Right lobe of liver (tissue), 6 donors: Measurements from ENCODE around the gene SCYGR6. TPM values are rescaled to one million over a fixed set of nuclear protein-coding genes. Genes with fewer than 3 reads are reported as not detected.
"Not testable (repeated sequence)": the region's sequence is repeated elsewhere in the genome, so short reads cannot be mapped to it uniquely, and the experiment has no call there.

Experiments
- ATAC-seq, 4 donors: fragments of 200-7000 bp; cut with Tn5 transposase; one replicate each; pipeline ENCODE4 v1.9.1; 2020; ENCODE audit warnings: mild to moderate bottlenecking in 4 of 4, moderate library complexity in 4 of 4
- DNase-seq, 3 donors: peaks; one replicate each; pipeline ENCODE4 v3.0.0-alpha.2; 2020
- H3K27ac ChIP-seq, 3 donors: fragments of 200-600 bp; one replicate each; pipeline ENCODE4 v1.8.0; 2022
- H3K27me3 ChIP-seq, 2 donors: fragments of 200-600 bp; one replicate each; pipeline ENCODE4 v1.8.0; 2022
- H3K36me3 ChIP-seq, 4 donors: fragments of 200-600 bp; sonication (generic) in 1 of 4; one replicate each; pipeline versions ENCODE4 v1.5.1 to v1.8.0; 2017 to 2022; ENCODE audit warnings: control low read depth in 1 of 4
- H3K4me1 ChIP-seq, 4 donors: fragments of 200-600 bp; sonication (generic) in 1 of 4; one replicate each; pipeline versions ENCODE4 v1.5.1 to v1.8.0; 2017 to 2022; ENCODE audit warnings: control low read depth in 1 of 4
- H3K4me3 ChIP-seq, 3 donors: fragments of 200-600 bp; one replicate each; pipeline ENCODE4 v1.8.0; 2022
- H3K9me3 ChIP-seq, 4 donors: fragments of 200-600 bp; sonication (generic) in 1 of 4; one replicate each; pipeline versions ENCODE4 v1.5.1 to v1.8.0; 2017 to 2022; ENCODE audit warnings: control low read depth in 1 of 4
- POLR2A ChIP-seq: fragments of 450-650 bp; IDR thresholded peaks from one replicate; pipeline ENCODE4 v1.6.1; 2017; ENCODE audit warnings: antibody characterized with exemption, mild to moderate bottlenecking
- WGBS: methylation state at CpG from one replicate; pipeline ENCODE4 v1.1.6; 2018; ENCODE audit warnings: low coverage, low lambda C conversion rate; ENCODE audit not compliant: insufficient coverage; ENCODE audit errors: missing lambda C conversion rate; 5-methylcytosine and 5-hydroxymethylcytosine counted together
- intact Hi-C, 2 donors: fragments of 100-400 bp; cut with DNase I; formaldehyde crosslinking; loops; one replicate each; pipeline versions ENCODE4 v1.11.2 to v1.14.1; 2022
- total RNA-seq, 6 experiments: library from RNA; depleted of rRNA in 2 of 6; stranded (reverse); fragments of >200 nt in 2 of 6; fragmentation: NEBNext Ultra II Directional in 3 of 6; extraction: Animal tissue kit (Norgen Biotek cat#: 25700) in 3 of 6; gene quantifications; one replicate each; pipeline versions ENCODE4 v1.1.0 to v1.2.4, GENCODE V29; 2016 to 2023
- TF ChIP-seq, protein P1 (sequence below), 4 donors: fragments of 200-600 bp in 3 of 4; fragments of 450-650 bp in 1 of 4; IDR thresholded peaks; one replicate each; pipeline versions ENCODE4 v1.5.1 to v1.8.0; 2016 to 2022; ENCODE audit warnings: antibody characterized with exemption in 4 of 4, mild to moderate bottlenecking in 2 of 4
- donor health status: DM: no; HTN: yes; CAD: no.
- donor health status: DM: no; HTN: no; CAD: no.
- donor health status: DM: no; HTN: no; CAD: no.
- donor health status: DM: no; HTN: yes; CAD: no.
- donor health status: DM: no; HTN: yes; CAD: no.

SCYGR6 gene
- total RNA-seq, 6 experiments from 2014 or later, result not detected

GRCh38 chr2:227739351-227739750, 14.8 kb upstream of the SCYGR6 start:
- Histone ChIP-seq H3K9me3 (no peaks in the 10 kb centered on the region), H3K4me3 (no peak overlapping the region), H3K27ac (no peak overlapping the region), H3K27me3 (no peaks in the 10 kb centered on the region), H3K4me1 (no peaks in the 10 kb centered on the region), H3K36me3 (no peaks in the 10 kb centered on the region)
- intact Hi-C loops, result no loop called here
- no peak for TF ChIP-seq POLR2A
- TF ChIP-seq, protein P1, sequence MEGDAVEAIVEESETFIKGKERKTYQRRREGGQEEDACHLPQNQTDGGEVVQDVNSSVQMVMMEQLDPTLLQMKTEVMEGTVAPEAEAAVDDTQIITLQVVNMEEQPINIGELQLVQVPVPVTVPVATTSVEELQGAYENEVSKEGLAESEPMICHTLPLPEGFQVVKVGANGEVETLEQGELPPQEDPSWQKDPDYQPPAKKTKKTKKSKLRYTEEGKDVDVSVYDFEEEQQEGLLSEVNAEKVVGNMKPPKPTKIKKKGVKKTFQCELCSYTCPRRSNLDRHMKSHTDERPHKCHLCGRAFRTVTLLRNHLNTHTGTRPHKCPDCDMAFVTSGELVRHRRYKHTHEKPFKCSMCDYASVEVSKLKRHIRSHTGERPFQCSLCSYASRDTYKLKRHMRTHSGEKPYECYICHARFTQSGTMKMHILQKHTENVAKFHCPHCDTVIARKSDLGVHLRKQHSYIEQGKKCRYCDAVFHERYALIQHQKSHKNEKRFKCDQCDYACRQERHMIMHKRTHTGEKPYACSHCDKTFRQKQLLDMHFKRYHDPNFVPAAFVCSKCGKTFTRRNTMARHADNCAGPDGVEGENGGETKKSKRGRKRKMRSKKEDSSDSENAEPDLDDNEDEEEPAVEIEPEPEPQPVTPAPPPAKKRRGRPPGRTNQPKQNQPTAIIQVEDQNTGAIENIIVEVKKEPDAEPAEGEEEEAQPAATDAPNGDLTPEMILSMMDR (IDR thresholded peaks at IDR 0.05), result no peak
- WGBS, result 77% methylated on average over 14 of the region's 14 CpGs
- no peak for DNase-seq
- ATAC-seq, result no peak

DNA sequence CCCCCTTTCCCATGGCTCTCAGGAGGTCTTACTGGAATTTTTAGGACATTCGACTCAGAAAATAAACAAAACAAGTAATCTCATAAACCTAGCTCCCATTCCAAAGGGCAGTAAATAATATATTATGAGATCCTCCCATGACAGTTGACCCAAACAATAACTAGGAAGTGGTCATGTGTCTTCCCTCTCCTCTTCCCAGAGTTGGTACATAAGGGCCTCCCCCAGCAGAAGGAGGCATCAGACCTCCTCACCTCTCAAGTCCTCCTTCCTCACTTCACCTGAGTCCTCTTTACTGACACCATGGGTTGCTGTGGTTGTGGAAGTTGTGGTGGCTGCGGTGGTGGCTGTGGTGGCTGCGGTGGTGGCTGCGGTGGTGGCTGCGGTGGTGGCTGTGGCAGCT, 3.5 kb upstream of the SCYGR6 start, which contains the start of gene SCYGR7:
SCYGR7 (plus strand) TSS at position 301 of the 400 bp plus-strand sequence; CDS start at position 301, 0 bp downstream.
- intact Hi-C loops, result no loop called here
- ATAC-seq, result no peak
- no peaks in the 10 kb centered on the region for H3K4me1 ChIP-seq
- no peaks in the 10 kb centered on the region for H3K9me3 ChIP-seq
- 79% methylated on average over 1 of the region's 5 CpGs for WGBS
- H3K36me3 ChIP-seq, result no peaks in the 10 kb centered on the region
- H3K4me3 ChIP-seq, result no peak within 1 kb of the TSS
- H3K27ac ChIP-seq, result no peak within 1 kb of the TSS
- no peaks in the 10 kb centered on the region for H3K27me3 ChIP-seq
- DNase-seq, result no peak
- no peak for TF ChIP-seq POLR2A
- TF ChIP-seq, protein P1 (IDR thresholded peaks at IDR 0.05), result no peak

GRCh38 chr2:227722821-227723220, 1.7 kb downstream of the SCYGR6 start:
- H3K27ac ChIP-seq, ATAC-seq, intact Hi-C loops, H3K4me3 ChIP-seq, H3K36me3 ChIP-seq, H3K9me3 ChIP-seq, H3K4me1 ChIP-seq, DNase-seq, H3K27me3 ChIP-seq: not testable (repeated sequence)
- 40% methylated on average over 4 of the region's 7 CpGs for WGBS

DNA sequence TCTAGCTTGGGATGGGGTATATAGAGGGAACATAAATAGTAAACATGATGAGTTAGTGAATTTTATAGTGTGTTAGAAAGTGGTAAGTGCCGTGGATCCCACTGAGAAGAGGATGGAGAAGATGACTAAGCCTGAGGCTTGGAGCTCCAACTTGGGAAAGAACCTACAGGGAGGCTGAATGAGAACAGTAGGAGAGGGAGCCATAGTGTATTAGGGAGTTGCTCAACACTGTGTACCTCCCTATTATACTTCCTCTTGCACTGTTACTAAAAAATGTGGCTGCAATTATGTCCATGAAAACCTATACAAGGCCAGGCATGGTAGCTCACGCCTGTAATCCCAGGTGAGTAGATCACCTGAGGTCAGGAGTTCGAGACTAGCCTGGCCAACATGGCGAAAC, 3.9 kb downstream of the SCYGR6 start:
- Histone ChIP-seq H3K27me3 (no peaks in the 10 kb centered on the region), H3K27ac (no peak overlapping the region), H3K4me1 (peaks cover 0 to 10% (median 4%) of the 10 kb centered on the region in 4 donors), H3K4me3 (no peak overlapping the region), H3K36me3 (no peaks in the 10 kb centered on the region), H3K9me3 (no peaks in the 10 kb centered on the region)
- intact Hi-C loops, result no loop called here
- DNase-seq (no peak), ATAC-seq (no peak)
- TF ChIP-seq, protein P1 (IDR thresholded peaks at IDR 0.05), result no peak
- no peak for TF ChIP-seq POLR2A
- WGBS, result 80% methylated on average over 3 of the region's 4 CpGs

DNA sequence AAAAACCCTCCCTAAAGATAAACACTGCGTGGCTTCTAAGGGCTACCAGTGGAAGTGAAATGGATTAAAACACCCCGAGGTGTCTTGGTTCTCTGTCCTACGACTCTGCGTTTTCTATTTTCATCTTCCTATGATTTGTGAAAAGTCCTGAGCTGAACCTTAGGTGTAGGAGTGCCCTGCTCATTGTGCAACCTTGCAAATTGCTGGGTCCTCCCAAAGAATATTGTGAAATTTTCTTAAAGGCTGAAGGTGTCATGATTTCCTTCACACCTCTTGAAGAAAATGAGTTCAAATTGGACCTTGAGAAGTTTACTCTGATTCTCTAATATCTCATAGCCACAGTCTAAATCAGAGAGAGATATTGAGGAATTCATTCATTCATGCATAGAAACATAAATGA, 4.9 kb downstream of the SCYGR6 start:
- Histone ChIP-seq H3K36me3 (no peaks in the 10 kb centered on the region), H3K27ac (no peak overlapping the region), H3K4me3 (no peak overlapping the region), H3K4me1 (peaks cover 0 to 10% (median 4%) of the 10 kb centered on the region in 4 donors), H3K9me3 (no peaks in the 10 kb centered on the region), H3K27me3 (no peaks in the 10 kb centered on the region)
- no peak for DNase-seq
- 90% methylated on average over 4 of the region's 4 CpGs for WGBS
- no peak for ATAC-seq
- intact Hi-C loops, result no loop called here
- no peak for TF ChIP-seq POLR2A
- TF ChIP-seq, protein P1 (IDR thresholded peaks at IDR 0.05), result no peak
